Occipital lobe (tissue), 2 donors: ENCODE data around the gene XRN2. TPM values are rescaled to one million over a fixed set of nuclear protein-coding genes. Genes with fewer than 3 reads are reported as not detected.

Experiments used
- DNase-seq: peaks from one replicate; lab custom pipeline; 2025; lab: John Stamatoyannopoulos, UW
- total RNA-seq: library from RNA; depleted of rRNA; stranded (reverse); fragments of >200 nt; gene quantifications from one replicate; pipeline ENCODE4 v1.2.3, GENCODE V29; 2014

The XRN2 gene
- total RNA-seq, 1 donor from 2014 or later = 98.6 TPM

- DNase-seq = no peak
Measured at GRCh38 chr20:21301940-21302663, 1.0 kb upstream of the XRN2 start.

DNA sequence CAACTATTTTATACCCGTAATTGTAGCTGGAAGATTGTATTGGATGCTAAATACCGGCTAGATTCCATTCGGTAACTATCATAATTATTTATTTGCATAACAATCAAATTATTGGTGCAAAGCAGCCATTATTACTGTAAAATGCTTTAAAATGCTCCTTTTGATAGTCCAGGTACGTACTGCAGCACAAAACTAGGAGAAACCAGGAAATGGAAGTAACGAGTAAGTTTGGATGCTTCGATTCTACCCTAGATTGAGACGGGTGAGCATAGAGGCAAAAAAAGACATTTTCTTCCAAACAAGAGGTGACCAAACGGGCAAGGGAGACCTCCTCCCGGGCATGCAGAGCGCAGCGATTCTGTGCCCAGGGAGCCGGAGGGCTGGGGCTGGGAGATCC is 469 bp upstream of the XRN2 start:
- no peak for DNase-seq

DNA sequence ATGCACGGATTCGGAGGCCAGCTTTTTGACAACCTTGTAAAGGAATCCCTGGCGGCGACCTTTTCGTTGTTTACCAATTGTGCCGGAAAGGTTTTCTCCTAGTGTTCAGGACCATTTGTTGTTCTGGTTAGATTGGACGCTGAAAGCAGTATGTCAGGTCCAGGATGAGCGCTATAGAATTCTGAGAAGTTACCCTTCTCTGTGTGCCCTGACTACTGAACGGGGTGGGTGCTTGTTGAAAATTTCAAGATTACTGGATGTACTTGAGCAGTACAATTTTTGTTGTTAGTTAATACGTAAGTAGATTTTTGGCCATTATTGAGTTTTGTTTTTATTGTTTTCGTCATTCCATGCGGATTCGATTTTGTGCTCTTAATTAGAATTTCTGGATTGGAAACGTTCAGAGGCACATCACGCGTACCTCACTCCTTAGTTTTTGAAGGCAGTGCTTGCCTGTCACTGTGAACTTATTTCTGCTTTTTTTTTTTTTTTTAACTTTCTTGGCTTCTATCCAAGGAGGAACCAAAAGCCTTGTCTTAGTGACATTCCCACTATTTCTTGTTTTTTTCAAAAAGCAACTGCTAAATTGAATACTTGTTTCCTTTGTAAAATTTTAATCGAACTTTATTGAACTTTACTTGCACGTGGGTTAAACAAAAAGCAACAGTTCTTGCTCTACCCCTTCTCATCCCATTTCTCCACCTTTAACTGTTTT is 898 bp downstream of the XRN2 start:
- DNase-seq = no peak

- DNase-seq = no peak
Measured at GRCh38 chr20:21308340-21308739, 5.2 kb downstream of the XRN2 start.

DNA sequence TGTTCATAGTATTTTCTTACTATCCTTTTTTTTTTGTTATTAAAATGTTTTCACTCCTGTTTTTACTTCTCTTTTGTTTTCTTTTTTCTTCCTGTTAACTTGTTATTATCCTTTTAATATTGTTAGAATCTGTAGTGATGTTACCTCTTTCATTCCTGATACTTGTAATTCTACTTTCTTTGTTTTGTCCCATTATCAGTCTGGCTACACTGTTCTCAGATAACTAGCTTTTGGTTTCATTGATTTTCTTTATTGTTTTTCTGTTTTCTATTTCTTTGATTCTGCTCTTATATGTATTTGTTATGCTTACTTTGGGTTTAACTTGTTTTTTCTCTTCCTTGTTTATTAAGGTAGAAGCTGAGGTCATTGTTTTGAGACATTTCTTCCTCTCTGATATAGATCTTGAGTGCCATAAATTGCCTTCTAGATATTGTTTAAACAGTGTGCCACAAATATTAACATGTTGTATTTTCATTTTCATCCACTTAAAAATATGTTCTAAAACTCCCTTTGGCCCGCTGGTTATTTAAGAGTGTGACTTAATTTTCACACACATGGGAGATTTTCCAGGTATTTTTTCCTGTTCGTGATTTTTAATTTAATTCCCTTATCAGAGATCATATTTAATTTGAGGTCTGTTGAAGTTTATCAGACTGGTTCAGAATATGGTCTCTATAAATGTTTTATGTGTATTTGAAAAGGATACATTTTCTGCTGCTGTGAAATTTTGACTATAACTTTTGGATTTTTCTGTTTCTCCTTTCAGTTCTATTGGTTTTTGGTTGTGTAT is 6.7 kb downstream of the XRN2 start:
- DNase-seq = no peak

DNA sequence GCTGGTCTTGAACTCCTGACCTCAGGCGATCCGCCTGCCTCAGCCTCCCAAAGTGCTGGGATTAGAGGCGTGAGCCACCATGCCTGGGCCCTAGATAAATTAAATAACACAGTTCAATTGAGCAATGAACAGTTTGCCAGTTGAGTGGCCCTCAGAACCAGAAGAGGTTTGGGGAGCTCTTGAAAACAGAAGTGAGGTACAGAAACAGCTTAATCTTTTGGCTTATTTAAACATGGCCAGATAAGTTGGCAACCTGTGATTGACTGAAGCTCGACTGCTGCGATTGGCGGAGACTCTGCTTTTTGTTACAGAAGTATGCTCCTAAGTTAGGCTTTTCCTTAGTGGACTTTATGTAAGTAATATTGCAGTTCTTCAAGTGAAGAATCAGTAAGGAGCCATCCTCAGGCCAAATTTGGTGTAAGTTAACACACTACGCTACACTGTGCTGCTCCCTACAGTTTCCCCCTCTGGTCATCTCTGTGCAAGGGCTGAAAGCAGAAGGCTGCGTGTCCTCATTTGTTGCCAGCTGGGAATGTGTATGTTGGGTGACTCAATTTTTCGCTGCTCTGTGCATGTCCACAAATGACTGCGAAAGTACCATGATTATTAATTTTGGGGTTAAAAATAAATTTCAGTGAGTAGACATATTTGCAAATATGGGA is 9.8 kb downstream of the XRN2 start:
- DNase-seq = no peak

- DNase-seq = no peak
Measured at GRCh38 chr20:21315138-21315537, 12.0 kb downstream of the XRN2 start.

- no peak for DNase-seq
Measured at GRCh38 chr20:21322083-21322710, 19.1 kb downstream of the XRN2 start.

DNA sequence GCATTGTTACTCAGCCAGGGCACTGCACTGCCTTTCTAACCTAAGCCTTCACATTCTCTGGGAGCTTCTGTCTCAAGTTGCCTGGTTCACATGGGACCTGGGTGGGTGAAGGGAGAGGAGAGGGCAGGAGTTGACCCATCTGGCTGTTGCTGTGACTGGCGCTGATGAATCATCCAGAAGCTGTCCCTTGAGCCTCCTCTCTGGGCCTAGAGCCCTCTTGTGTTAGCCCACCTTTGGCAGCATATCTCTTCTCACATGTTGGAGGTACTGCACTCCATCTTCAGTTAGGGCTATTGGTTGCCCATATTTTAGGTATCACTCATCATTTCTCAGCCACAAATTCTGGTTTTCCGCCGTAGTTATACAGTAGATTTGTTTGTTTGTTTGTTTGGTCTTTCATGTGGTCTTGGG is 19.8 kb downstream of the XRN2 start:
- DNase-seq = no peak

DNA sequence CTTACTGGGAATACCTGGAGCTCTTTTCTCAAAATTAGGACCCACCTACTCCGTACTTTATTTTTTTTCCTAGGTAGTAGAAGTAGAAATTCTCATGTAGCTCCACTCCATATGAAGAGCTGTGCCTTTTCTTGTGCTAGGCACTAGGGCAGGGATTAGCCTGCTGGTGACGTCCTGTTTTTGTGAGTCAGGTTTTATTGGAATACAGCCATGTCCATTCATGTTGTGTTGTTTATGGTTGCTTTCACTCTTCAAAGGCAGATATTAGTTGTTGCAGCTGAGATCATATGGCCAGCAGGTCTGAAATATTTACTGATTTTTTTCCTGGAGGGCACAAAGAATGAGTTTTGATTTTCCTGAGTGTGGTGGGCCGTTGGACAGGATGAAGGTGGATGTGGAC is 20.5 kb downstream of the XRN2 start:
- DNase-seq = no peak

GRCh38 chr20:21324126-21324525 is 21.0 kb downstream of the XRN2 start:
- no peak for DNase-seq

- no peak for DNase-seq
Measured at GRCh38 chr20:21325296-21325695, 22.2 kb downstream of the XRN2 start.

- no peak for DNase-seq
Measured at GRCh38 chr20:21326700-21327099, 23.6 kb downstream of the XRN2 start.

GRCh38 chr20:21336455-21337151 is 33.5 kb downstream of the XRN2 start:
- DNase-seq = no peak

DNA sequence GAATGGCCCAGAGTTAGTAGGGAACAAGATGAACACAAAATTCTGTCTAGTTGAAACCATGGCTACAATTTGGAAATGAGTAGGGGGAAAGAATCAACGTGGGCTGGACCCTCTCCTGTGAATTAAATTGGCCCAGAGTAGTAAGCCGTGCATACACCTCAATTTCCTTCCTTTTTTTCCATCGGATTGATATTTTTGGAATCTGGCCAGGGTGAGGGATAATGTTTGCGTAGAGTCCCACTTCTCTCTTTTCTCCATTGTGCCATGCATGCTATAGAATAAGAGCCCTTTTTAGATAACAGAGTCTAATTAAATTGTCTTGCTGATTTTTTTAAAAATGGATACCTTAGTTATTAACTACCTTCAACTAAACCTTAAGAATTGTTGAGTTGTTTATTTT is 35.2 kb downstream of the XRN2 start:
- no peak for DNase-seq

DNA sequence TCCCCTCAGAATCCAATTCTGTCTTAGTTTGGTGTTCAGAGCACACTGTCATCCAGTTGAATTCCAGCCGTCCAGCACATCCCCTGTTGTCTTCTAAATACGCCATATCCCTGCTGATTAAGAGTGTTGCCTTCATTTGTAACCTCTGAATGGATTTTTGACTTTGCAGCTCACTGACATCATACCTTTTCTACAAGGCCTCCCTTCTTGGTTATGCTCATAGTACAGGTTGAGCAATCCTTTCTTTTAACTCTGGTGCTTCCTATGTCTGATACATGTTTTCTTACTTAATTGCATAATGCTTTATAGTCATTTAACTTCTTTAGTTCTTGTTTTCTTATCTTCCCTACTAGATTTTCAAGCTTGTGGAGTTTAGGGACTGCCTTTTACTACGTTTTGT is 36.4 kb downstream of the XRN2 start:
- DNase-seq = no peak

DNA sequence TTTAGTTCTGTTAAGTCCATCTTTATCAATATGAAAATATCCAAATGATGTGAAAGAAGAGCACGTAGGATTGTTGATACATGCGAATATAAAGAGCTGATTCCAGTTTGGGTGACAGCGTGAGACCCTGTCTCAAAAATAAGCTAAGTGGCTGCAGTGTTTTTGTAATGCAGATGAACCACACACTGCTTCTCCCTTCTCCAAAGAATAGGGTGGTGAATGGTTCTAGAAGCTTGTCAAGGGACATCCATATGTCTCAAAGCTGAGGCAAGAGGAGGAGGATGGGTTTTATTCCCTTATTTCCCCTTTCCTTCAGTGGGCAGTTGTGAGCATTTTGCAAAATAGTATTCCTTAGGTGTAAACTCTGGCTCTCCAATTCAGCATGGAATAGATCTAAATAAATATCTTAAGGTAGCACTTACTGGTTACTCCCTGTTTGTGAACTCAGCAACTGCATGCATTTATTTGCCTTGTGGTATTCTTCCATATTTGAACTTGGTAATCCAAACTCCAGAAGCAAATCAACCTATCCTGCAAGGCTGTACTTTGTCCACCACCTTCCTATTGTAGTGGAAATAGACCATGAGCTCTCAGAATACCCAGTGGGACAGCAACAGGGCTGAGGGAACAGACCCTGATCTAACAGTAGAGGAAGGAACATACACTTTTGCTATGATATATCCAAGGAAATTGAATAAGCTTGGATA is 38.0 kb downstream of the XRN2 start:
- no peak for DNase-seq

- DNase-seq = no peak
Measured at GRCh38 chr20:21342656-21343345, 39.7 kb downstream of the XRN2 start.

GRCh38 chr20:21344206-21344900 is 41.2 kb downstream of the XRN2 start:
- DNase-seq = no peak
